Stimulated activated CD4-positive, alpha-beta T cell treated with anti-CD3 and anti-CD28 coated beads, Interleukin-2, amount 100 ng/mL, for 24 hours (primary cell): ENCODE results near the gene ZNF236.
"Not testable (repeated sequence)": the region's sequence is repeated elsewhere in the genome, so short reads cannot be mapped to it uniquely, and the experiment has no call there.

Experiments
- DNase-seq, 2 donors: peaks; one replicate each; pipeline ENCODE4 v3.0.0-alpha.2; 2020

ZNF236 gene

DNA sequence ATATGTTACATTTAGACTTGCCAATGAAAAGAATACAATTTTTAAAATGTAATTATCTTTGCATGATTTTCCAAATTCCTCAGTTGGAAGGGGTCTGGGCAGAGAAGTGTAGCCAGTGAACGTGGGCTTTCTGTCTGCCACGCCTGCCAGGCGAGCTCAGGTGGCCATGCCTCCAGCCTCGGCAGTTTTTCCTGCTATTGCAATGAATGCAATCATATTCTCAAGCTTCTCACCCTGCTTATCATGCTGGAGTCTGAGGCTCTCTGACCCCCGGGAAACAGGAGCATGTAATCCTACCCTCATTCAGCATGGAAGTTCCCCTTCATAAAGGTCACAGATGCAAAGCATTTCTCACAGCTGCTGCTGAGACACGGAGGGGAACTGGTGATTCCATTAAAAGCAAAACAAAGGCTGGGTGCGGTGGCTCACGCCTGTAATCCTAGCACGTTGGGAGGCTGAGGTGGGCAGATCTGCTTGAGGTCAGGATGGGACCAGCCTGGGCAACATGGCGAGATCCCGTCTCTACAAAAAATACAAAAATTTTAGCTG is 155.4 kb downstream of the ZNF236 start:
- no peak for DNase-seq

DNA sequence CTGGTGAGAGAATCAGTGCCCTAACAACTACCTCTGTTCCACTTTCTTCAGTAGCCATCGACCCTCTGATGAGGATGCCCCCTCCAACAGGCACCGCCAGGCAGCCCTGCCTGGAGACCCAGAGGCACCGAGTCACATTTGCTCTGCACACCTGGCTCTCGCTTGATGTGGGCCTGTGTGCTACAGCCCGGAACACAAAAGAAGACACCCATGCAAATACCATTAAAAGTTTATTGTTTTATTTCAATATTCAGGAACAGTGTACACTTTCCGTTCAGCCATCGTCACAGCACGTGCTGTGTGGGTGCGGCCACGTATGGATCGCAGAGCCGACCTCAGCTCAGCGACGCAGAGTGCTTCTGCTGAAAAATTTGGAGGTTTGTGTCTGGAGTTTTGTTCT is 156.3 kb downstream of the ZNF236 start:
- no peak for DNase-seq

DNA sequence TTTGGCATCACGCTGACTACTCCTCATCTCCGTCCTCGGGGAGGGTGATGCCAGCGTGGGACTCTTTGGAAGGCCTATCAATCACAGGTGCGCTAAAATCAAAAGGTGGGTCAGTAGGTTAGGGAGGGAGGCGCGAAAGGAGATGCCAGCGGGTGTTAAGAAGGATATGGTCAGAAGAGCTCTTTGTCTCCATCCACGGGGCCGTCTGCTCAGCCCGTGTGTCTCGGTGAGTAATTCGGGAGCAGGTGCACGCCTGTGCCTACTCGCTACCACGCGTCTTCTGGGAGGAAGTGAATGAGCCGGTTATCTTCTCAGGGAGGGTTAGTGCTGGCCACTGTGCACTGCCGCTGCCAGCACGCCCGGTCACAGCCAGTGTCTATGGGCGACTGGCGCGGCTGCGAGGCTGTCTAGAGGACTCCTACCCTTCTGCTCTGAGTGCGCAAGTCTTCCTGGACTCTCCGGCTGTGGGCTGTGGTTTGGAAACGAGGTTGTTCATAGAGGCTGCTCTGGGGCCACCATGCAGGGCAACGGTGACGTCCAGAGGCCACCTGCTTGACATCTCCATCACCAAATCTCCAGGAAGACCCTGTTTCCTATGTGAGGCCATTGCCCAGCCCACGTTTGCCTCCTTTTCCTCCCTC is 156.9 kb downstream of the ZNF236 start:
- no peak for DNase-seq

DNA sequence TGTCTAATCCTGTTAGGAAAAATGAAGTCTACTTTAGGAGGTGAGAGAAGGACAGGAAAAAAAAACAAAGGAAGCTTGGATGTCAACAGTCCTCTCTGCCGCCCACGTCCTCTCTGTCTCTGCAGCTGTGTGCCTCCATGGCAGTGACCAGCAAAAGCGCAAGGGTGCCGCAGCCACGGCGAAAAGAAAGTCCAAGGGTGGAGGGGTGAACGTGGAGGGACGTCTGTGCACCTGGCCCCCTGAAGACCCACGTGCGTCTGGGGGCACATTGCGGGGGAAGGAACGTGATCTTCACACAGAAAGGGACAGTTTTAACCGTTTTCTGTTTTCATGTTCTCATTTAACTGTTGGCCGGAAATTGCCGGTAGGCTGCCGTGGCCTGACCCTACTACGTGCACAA is 157.5 kb downstream of the ZNF236 start:
- DNase-seq, result no peak

DNA sequence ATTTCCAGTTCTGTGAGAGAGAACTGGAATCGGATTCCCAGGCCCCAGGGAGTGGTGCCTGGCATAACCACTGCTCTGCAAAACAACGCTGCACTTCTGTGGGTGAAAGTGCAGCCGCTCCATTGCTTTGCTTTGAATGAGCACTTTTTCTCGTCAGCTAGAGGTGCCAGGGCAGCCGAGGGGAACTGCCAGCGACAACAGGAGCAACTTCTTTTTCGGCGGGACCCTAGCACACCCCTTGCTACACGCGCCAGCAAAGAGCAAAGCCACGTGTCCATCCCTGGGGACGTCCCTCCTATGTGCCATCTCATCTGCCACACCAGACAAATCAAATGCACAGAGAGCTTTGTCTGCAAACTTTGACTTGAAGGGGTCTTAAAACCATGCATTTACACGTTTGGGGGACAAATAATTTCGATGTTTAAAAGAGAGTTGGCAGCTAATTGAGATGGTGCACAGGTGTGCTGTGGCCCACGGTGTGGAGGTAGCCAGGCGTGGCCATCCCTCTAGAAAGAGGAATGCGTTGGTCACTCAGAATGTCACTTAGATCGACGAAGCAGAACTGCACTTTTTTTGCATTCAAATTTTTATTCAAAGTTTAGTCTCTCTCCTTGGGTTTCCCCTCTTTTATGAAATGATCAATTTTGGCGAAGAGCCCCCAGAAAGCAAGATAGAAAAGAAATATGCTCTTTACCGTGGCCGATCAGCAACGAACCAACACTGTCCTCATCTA is 158.5 kb downstream of the ZNF236 start:
- no peak for DNase-seq

DNA sequence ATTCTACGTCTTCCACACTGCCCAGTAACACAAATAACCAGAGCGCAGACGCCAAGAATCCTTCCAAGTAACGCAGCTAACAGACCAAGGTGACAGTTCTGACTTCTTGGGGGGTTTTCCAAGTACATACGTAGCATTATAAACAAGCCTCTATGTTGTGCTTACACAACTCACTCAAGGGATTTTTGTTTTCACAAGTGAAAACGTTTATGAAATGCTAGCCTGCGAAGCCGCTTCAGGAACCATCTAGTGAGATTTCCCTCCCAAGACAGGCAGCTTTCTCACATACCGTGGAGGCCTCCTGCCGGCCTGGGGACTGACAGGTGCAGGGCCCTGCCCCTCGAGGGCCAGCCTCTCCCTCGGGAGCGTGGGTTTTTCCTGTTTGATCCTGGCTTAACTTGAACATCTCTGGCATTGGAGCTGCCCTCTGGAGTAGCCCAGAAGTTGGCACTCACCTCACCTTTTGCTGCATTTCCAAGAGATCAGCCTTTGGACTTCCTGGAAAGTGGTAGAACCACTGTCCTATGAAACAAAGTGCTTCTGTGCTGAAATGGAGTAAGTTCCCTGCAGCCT is 159.1 kb downstream of the ZNF236 start:
- DNase-seq, result no peak

DNA sequence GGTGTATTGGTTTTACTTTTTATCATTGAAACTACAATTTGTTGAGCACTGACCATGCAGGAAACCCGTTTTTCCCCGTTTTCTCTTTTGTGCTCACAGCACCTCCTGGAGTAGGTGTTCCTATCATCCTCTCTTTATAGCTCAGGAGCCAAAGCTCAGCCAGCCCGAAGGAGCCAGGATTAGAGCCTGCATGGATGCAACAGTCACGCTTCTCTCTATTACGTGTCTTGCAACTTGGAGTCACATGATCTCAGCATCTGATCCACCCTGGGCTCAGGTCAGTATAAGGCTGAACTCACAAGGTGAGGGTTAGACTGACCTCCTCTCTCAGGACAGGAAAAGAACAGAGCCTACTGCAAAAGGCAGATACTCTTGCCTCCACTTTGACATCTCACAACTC is 159.7 kb downstream of the ZNF236 start:
- DNase-seq, result no peak

DNA sequence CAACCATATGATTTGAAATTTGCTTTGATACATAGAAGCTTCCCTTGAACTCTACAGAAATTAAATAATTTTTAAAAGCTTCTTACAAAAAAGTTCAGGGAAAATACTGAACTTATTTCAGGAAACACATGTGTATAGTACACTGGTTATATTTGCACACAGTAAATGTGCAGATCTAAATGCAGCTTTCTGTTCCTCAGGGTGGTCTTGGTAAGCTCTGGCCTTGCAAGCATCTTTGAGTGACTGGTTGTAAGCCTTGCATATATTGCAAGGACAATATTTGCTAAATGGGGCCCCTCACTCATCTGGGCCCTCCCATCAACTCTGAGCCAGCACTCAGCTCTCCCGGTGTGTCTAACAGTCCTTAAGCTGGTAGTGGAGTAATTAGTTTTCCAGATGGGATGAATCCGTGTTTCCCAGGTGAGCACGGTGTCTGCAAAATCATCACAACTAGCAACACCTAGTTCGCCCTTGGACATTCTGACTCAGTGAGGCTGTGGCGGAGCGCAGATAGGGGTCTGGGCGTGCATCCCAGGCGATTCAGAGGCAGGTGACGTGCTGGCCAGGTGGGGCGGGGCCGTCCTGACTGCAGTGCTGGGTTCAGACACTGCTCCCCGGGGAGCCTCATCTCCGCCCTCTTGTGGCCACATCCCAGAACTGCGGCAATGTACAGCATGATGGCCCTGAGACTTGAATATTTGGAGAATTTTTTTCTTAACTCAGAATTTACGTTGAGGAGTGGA is 160.7 kb downstream of the ZNF236 start:
- peak; percentile 89 to 92 for DNase-seq

DNA sequence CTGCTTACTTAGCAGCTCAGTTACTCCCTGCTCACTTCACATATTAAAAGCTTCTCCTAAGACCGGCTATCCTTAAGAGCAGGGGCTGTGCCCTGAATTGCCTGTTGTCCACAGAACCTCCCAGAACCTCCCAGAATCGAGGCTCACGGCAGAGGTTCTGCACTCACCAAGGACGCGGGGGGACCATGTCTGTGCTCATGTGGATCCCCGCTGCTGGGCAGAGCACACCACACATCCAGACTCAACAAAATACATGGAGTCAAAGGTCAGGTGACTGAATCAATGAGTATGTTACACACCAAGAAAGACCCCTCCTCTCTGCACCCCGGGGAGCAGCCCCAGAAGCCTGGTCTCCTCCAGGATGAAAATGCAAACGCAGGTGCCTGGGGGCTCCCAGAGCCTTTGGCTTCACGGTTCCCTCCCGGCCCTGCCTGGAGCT is 161.3 kb downstream of the ZNF236 start:
- DNase-seq, result no peak

DNA sequence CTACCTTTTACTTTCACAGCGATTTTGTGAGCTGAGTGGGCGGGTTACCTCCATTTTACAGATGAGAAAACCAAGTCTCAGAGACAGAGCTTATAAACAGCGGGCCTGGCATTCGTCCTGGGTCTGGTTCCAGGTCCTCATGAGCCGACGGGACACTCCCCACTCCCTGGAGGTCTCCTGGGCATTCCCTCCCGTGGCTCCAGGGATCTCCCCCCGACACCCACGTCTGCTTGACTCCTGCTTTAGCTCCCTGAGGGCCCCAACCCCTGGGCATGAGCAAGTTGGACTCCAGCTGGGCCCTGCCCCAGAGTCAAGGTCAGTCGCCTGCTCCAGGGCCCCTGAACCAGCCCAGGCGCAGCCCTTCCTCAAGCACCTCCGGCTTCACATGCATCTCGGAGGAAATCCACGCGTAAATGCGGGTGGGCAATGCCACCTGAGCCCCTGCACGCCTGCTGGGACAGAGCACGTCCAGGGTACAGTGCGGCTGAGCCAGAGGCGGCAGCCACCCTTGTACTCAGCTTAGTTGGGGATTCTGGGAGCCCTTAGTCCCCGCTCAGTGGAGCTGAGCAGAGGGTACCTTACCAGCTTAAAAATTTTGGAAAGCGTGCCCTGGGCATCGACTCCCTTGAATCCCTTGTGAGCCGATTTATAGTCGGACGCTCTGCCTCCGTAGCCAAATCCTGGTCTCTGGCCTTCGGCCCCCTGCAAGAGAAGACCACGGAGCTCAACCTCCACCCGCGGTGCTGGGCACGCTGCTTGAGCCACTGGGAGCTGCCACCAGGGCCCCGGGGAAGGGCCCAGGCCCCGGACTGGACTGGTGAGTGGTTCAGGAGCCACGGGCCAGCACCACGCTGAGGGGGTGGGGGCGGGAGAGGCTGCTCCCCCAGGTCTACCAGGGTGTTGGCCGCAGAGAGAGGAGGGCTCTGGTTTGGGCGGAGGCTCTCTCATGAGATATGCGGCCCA is 162.1 kb downstream of the ZNF236 start:
- no peak for DNase-seq

DNA sequence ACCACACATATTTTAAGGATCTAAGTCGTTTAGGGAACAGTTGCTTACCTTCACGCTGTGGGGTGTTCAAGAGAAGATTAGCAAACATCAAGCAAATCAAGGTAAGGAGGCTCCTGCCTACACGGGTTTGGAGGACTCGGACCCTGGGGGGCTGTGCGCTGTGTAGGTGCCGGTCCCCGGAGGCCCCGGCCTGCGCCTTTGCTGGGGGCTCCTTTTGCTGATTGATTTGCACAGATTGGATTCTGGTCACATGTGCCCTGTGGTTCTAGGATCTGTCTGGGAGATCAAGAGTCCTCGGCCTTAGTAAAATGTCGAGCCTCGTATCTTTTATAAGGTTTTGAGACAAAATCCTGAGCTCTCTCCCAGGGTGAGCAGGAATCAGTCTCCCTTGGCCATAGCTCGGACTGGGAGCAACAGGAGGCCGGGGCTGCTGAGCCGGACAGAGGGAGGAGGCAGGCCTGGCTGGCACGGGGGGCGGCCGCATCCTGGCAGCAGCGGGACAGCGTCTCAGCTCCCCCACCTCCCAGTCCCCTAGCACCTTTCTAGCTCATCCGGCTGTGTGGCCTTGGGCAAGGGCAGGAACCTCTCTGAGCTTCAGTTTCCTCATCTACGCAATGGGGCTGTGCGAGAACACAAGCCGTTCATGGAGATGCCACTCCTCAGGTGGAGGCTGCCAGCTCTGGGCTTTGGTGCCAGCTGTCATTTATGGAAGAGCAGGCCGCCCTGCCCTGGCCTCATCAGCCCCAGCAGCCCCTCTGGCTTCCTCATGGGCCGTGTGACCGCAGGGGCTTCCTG is 163.0 kb downstream of the ZNF236 start:
- DNase-seq, result no peak

DNA sequence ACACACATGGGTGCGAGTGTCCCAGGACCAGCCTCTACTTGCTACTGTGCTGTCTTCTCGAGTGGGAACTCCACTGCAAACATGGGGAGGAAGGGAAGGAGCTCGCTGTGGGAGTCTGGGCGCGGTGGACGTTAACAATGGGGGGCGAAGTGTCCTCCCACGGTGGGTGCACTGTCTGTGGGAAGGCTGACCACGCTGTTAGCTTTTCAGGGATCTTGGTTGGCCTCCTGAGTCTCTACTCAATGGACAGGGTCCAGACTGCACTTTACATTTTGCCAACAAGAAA is 163.5 kb downstream of the ZNF236 start:
- DNase-seq, result no peak

DNA sequence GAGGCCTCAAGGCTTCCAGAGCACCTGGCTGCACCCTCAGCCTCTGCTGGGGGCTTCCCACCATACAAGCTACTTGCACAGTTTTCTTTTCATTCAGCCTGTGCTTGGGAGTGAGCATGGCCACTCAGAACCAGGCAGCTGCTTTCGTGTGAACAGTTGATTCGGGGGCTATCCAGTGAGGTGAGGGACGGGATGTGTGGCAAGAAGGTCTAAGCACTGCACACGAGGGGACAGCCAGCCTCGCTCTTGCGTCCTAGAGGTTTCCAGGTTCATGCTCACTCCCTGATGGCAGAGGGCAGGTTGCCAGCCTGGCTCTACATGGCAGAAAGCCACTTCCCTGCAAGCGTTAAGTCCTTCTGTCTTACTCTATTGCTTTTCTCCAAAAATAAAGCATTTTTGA is 164.0 kb downstream of the ZNF236 start:
- DNase-seq, result no peak

DNA sequence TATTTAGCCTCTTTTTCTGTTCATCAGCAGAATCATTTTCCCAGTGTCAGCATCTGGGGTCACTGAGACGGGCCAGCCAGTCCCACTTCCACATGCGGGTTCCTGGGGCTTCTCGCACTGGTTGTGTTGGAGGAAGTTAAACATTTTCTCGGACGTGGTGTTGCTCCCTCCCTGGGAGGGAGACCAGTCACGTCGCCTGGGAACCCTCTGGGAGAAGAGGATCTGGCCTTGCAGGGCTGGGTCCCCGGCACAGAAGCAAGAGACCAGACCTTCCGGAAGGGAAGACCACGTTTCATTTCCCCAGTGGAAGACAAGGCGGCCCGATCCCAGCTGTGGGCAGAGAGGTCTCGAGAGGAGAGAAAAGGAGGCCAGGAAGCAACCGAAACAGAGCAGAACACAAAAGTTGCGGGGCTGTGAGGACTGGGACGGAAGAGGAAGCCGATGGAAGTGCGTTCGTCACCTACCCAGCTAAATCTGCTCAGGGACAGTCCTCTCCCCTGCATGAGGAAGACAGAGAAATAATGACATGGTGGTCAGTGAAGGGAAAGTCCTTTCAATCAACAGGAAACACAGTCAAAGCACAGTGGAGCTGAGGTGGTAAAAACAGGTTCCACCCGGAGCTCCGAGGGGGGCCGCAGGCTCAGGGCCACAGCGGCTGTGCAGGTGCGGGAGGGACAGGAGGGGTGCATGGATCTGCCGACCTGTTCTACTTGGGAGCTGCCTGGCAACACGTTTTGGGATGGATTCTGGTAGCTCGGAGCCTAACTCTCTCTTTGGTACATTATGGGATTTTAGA is 165.9 kb downstream of the ZNF236 start:
- DNase-seq, result no peak

DNA sequence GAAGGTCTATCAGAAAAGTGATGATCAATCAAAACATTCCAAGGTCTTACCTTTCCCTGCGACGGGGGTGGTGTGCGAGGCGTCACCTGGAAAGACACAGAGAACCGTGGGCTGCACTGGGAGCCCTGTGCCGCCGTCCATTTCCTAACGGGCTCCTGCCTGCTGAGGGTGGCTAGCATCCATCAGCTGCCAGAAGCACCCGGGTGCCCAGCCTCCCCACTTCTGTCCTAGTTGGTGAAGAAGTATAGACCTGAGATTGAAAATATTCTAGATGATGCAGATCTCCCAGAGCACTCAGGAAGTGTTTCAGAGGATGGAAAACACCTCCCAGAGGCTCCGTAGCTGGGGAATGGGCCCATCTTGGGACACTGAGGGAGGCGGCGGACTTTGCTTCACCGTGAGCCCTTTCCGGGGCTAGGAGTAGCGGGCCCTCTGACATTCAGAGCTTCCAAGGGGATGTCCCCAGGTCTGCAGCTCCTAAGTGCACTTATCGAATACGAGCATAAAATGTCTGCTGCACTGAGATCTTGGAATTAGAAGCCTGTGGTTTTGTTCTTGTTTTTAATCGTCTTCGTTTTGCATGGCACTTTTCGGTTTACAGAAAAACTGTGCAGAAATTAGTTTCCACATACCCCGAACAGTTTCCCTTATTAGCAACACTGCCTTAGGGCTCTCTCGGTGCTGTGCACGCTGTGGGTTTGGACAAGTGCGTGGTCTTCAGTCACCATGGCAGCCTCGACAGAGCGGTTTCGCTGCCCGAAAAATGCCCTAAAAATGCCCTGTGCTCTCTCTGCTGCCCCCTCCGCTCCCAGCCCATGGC is 166.7 kb downstream of the ZNF236 start:
- no peak for DNase-seq

DNA sequence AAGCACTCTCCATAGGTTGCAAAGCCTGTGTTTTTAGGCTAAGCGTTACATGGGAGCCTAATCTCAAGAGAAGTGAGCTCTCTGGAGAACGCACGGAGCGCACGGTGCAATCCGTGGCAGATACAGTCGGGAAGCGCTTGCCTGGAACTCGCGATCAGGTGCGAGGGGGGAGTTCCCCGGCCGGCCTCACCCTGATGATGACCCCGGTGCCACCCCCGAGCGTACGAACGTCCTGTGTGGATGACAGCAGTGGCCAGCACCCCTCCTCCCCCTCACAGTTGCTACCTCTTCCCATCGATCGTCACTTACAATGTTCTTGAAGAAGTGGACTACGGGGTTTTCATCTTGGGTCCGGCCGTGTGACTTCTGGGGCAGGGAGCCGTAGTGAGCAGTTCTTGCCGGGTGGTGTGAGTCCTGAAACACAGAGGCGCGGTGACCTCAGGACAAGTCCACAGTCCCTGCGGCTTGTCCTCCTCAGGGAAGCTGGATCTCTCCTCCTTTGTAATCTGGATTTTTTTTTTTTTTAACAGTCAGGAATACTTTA is 167.4 kb downstream of the ZNF236 start:
- no peak for DNase-seq

DNA sequence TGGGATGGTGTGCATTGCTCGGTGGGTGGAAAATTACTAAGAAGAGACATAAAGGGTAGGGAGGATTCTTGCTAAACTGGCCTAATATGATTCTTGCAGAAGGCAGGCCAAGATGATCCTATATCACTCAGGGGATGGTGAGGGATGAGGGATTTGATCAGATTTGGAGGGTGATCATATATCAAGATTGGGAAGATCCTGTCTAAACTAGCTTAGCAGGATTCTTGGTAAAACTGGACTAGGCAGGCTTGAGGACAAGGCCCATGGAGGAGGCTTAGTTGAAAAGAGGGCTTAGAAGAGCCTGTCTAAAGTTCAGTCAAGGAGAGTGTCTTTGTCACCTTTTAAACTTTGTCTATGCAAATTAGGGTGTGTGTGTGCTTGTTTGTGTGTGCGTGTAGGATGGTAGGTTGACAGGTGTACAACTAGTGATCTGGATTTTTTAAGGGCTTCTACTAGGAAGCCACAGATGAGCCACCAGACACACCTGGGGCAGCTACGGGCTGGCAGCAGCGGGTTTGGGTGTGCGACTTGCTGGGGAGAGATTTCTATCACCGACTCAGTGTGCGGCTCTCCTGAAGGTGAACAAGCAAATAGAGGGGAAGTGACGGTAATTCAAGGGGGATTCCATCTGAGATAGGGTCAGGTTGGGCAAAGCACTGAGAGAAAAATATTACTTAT is 168.1 kb downstream of the ZNF236 start:
- not testable (repeated sequence) for DNase-seq

DNA sequence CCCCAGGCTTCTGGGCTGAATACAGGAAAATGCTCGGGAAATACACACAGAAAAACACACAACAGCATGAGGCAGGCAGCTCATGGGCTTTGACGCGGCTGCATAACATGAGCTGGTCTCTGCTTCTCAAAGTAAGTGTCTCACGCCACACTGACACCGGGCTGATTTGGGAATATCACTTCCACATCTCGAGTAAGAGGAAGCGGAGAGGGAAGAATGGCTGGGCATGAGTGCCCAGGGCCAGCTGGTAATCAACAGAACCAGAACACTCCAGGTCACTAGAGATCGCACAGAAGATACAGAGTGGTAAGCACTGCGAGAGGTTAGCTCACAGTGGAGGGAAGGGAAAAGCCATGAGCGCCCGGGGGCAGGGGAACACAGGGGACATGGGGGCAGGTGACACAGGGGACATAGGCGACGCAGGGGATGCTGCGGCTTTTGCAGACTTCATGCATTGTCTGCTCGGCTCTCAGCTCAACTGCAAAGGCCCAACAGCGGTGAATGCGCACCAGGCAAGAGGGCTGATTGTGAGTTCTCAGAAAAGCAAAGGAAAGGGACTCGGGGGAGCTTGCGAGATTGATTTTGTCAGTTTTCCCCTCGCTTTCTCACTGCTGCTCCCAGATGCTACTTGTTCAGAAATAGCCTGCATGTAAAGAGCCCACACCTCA is 168.8 kb downstream of the ZNF236 start:
- DNase-seq, result no peak
